GM21423 (cell line): ENCODE results near the gene TRIM10.
"Not testable (repeated sequence)": the region's sequence is repeated elsewhere in the genome, so short reads cannot be mapped to it uniquely, and the experiment has no call there.

ENCODE experiments used
- ATAC-seq: cut with Tn5 transposase; IDR thresholded peaks from one replicate; pipeline ENCODE4 v1.9.1; 2021; ENCODE audit warnings: mild to moderate bottlenecking, moderate library complexity; ENCODE audit not compliant: unreplicated experiment

TRIM10 gene

DNA sequence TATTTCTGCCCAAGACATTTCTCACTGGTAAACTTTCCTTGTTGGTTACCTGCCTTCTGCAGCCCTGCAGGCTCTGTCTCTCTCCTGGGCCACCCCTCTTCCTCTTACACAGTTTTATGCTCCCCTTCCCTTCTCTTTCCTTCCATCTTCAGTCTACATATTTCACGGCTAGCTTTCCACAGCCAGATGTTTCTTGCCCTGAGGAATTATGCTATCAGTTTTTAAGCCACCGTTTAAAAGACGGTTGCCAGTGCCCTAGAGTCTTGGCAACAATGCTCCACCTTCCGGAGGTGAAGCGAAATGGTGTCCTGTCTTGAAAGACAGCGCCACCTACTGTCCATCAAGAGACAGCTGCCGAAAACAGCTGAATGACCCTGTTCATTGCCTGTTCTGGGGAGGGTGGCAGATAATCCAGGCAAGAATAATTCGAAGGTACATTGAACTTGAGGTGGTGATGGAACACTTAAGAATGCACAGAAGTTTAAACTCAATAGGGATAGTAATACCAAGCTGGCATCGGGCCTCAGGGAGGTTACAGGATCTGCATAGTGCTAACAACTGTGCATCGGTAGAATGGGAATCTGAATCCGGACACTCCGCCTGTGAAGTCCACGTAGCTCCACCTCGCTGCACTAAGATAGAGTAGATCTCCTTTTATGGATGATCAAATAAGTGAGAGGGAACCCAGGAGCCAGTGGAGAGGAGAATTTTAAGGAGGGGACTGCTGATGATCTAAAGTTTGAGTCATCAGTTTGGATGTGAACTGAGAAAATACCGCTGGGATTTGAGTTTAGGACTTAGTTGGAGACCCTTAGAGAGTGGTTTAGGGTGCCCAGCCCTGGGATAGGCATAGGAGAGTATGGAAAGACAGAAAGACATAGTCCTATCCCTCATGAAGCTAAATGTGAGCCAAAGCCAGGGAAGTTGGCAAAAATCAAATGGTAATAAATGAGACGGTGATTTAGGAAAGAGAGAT, 29.8 kb downstream of the TRIM10 start:
- ATAC-seq, result no peak

- no peak for ATAC-seq
These were observed 30.8 kb downstream of the TRIM10 start for GRCh38 chr6:30130179-30130679.

DNA sequence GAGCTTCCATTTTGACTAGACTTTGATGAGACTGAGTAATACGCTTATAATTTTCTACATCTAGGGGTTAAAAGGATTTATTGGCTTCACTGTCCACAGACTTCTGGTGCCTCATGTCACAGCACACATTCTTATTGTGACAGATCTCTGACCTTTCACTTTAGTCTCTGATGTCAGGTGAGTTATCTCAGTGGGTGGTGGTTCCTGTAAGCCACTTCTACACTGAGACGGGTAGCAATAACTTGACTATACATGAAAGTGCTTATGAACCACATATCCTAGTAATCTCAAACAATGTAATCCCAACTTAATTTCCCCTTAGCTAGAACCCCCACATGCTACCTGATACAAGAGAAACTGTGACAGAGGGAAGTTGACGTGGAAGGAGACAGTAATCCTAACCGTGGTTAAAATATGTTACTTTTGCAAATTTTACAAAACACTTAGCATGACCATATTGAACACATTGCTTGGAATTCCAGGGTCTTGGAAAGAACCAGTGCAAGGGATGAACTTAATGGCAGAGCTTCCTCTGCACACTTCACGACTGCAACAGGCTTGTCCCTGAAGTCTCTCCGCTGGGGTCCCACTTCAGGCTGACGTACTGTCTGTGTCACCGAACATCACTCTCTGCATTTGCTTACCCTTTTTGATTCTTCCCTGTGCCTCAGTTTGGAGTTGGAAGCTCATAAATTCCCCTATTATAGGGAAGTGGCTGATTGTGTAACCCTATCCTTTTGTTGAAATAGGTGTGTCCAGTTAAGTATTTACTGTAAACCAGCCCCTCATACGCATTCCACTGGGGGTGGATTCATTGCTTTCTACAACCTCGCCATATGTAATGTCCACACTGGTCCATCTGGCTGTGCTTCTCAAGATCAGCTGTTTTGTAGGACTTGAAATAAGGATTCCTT, 31.5 kb downstream of the TRIM10 start:
- no peak for ATAC-seq

DNA sequence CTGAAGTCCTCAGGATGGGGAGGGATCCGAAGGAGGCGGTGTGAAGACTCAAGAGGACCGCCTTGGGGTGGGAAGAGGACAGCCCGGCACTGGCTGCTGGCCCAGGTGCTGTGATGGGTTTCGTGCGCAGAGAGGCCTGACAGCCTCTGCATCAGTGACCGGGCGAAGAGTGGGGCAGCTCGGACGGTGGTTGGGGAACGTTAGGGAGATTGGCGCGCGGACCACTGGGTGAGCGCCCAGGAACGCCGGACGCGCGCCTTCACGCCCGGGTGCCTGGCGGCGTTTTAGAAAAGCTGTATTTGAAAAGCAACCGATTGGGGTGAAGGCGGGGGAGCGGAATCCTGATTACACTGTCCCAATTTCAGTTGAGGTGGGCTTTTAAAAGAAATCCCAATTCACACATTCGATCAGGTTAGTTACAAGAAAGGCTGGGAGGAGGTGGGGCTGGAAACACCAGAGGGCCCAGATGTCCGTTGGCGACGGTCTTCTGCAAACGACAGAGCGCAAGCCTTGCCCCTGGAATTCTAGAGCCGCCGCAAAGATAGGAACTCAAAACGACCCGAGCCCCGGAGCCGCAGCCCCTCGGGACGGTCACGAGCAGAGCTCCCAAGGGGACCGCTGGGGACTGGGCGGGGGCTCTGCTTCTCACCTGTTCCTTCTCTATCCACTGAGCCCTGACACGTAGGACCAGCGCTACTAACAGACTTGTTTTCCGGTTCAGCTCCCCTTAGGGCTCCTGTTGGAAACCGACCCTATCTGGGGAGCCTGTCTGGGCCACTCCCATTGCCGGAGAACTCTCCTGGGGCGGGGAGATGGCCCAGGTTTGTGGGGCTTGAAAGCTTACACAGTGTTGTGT, 33.5 kb downstream of the TRIM10 start:
- no peak for ATAC-seq

GRCh38 chr6:30122515-30122914, 38.5 kb downstream of the TRIM10 start:
- no peak for ATAC-seq

DNA sequence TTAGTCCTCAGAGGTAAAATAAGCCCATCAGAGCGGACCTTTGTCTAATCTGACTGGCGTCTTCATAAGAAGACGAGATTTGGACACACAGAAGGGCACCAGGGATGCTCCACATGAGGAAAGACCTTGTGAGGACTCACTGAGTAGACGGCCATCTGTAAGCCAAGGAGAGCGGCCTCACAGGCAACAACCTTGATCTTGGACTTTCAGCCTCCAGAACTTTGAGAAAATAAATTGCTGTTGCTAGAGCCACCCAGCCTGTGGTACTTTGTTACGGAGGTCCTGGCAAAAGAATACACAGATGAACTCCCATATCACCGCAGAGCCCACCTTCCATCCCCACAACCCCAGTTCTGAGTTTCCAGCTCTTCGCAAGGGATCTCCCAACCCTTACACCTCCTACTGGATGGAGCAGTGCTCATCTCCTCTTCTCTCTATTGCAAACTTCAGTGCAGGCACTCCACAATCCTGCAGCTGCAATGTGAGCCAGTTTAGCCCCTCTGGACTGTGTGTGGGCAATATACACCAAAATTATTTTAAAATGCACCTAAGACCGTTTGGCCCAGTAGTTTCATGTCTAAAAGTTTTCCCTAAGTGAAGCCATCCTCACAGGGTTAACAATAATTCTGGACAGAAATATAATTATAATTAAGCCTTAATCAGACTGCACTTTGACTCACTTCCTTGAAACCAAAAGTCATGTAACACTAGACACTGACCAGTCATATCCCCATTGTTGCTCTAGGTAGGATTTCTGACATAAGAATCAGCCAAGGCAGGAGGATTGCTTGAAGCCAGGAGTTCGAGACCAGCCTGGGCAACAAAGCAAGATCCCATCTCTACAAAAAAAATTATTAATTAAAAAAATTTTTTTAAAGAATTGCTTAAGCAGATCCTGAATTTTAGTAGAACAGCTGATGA, 39.3 kb downstream of the TRIM10 start:
- no peak for ATAC-seq

DNA sequence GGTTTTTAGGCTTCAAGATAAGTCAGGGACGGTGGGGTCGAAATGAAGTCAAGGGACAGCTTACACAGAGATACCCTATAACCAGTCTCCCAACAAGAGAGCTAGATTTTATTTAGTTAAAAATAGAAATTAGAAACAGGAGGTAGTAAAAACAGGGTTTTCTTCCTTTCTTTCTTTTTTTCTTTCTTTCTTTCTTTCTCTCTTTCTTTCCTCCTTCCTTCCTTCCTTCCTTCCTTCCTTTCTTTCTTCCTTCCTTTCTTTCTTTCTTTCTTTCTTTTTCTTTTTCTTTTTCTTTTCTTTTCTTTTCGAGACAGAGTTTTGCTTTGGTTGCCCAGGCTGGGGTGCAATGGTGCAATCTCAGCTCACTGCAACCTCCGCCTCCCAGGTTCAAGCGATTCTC, 42.3 kb downstream of the TRIM10 start:
- not testable (repeated sequence) for ATAC-seq

GRCh38 chr6:30116724-30117123, 44.3 kb downstream of the TRIM10 start:
- ATAC-seq, result no peak

DNA sequence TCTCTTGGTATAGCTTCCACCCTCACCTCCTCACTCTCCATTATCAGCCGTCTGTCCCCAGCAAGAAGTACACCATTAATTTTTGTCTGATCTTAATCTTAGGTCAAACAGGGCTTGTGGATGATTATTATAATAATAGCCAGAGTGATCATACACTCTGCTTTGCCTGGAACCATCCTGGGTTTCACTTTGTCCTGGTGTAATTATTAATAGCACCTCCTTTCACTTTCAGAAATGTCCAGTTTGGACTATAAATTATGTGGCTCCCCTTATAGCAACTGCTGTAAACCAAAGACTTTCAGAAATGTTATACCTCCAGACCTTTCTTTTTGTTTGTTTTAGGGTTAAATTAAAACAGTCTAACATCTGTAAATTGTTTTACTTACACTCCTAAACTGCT, 47.2 kb downstream of the TRIM10 start:
- no peak for ATAC-seq

DNA sequence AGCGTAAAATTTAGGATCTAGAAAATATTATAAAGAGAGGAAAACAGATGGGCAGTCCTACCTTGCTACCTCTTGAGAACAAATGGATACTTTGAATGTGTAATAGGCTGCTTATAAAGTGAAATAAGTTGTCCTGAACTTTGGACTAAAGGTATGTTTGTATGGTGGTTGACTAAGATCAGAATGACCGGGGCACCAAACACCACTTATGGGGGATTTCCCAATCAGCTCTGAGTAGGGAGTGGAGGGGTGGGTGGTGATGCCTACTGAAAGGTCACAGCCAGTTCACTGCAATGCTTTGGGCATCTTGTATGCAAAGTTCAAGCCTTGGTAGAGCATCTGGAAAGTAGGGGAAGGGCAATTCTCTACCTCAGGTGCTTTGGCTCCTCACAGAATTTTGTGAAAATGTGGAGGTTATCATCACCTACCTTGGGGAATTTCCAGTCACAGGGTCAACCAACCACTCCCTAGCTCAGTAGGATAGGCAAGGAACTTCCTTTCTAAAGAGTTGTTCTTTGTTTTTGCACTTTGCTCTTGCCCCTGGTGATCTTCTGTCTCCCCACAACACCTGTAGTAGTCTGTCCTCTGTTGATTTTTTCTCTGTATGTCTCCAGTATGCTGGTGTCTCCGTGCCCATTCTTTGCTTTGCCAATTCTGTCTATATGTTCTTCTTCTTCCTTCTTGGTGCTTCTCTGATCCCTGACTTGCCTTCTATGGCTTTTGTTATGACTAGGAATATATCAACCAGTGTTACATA, 47.8 kb downstream of the TRIM10 start, which contains the start of gene TRIM31:
TRIM31 (minus strand) TSS at position 88 of the 757 bp plus-strand sequence. CDS start 285 bp downstream, outside the sequence.
- peak; percentile 53 for ATAC-seq

DNA sequence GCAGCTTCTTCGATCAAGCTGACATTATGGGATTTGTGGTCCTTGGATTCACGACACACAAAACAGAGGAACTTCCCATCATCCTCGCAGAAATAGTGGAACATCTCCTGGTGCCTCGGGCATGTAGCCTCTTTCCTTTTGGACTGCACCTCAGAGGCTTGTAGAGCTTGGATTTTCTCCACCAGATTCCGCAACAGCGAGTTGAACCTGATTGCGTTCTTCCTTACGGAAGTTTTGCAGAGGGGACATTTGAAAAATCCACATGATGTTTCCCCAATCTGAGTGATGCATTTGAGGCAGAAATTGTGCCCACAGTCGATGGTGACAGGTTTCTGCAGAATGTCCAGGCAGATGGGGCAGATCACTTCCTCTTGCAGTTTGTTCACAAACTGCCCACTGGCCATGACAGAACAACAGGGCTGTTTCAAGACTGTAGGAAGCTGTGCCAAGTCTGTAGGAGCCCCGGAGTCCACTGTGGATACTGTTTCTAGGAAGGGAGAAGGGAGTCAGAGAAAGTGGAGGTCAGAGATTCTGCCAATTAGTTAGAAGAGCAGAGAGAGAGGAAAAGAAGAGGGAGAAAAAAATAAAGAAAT, 48.5 kb downstream of the TRIM10 start:
- no peak for ATAC-seq

GRCh38 chr6:30111266-30111856, 49.6 kb downstream of the TRIM10 start:
- no peak for ATAC-seq

GRCh38 chr6:30104661-30105060, 56.4 kb downstream of the TRIM10 start:
- no peak for ATAC-seq

DNA sequence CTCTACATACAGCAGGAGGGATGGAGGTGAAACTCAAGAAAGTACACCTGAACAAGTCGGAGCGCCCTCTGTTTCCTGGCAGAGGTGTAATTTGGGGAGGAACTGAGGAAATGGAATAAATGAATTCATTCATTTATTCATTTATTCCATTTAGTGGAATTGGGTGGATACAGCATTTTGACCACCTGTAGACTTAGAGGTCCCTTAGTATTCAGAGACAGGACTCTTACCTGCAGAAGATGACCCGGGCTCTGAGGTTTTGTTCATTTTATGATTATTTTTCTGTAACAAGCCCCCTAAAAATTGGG, 57.2 kb downstream of the TRIM10 start:
- ATAC-seq, result no peak

DNA sequence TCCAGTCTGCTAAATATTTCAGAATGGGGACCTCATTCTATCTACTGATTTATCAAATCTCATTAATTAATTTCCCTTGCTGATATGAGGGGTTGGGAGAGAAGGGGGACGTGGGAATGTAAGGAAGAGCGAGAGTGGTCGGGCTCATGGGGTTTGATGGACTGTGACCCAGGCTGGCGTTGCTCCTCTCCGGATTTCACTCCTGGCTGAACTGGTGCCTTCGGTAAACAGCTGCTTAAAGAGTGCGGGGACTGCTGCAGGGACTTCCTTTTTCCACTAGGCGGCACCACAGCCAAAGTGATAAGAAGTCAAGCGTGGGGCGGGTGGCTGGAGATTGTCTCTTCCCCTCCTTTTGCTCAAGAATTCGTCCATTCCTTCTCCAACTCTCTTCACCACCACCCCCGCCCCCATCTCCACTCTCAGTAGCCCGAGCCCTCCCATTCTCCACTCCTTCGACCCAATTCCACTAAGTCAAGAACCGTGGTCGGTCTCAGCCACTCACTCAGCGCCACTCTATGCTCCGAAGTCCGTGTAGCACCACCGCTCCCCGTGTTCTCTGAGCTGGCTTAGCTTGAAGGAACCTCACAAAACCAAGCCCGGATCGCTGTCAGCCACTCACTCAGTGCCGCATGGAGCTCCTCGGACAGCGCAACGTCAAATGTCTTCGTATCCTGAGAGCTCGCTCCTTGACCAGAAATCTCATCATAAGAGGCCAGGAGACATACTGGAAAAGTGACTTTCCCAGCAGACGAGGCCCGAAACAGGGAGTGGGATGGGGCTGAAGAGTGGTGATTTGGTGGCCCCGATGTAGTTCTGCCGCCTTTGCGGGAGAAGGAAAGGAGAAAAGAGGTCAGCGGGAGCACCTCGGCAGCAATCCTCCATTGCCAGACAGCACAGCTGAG, 57.8 kb downstream of the TRIM10 start:
- peak; percentile 57 for ATAC-seq

DNA sequence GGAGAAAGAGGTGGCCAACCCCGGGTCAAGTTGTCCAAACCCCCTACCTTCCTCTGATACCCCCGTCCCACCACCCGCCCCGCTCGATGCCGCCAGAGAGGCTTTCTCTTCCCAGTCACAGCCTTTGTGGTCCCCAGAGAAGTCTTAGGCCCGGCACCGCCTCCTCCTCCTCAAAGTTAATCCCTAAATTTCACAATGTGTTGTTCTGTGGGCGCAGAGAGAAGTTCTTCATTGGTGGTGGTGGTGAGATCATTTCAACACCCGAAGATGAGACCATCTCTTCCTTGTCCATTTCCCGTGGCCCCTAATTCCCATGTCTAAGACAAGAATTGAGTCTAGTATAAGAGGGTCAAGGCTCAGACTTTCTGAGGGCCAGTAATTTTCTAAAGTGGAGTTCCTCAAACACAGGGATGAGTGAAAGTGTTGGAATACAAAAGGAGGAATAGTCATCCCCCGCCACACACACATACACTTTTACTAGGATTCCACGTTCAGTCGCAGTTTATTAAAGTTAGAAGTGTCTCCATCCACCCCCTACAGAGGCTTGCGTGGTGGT, 58.5 kb downstream of the TRIM10 start:
- ATAC-seq, result no peak
